Activated CD4-positive, alpha-beta memory T cell treated with anti-CD3 and anti-CD28 coated beads, Interleukin-2, amount 10 ng/mL, durations not matched to agents 7 days and 5 days (primary cell): ENCODE results near the gene PFKFB4. TPM values are rescaled to one million over a fixed set of nuclear protein-coding genes. Genes with fewer than 3 reads are reported as not detected.

Experiments used
- CTCF ChIA-PET: fragments of 350-600 bp; sonication (Branson Sonifier 250); formaldehyde crosslinking; loops from one replicate; lab custom pipeline; 2021; ENCODE audit warnings: antibody characterized with exemption, inconsistent platforms; lab: Charles Lee
- POLR2A ChIA-PET: fragments of 350-600 bp; sonication (Branson Sonifier 250); formaldehyde crosslinking; loops from one replicate; lab custom pipeline; 2021; ENCODE audit warnings: antibody characterized with exemption; lab: Charles Lee
- DNase-seq: peaks from one replicate; pipeline ENCODE4 v3.0.0-alpha.2; 2020
- H3K27ac Mint-ChIP-seq: one replicate; pipeline ENCODE4 v1.8.0; 2021; ENCODE audit warnings: mild to moderate bottlenecking, mixed read lengths
- H3K27me3 Mint-ChIP-seq: one replicate; pipeline ENCODE4 v1.8.0; 2021; ENCODE audit warnings: mixed read lengths
- H3K36me3 Mint-ChIP-seq: one replicate; pipeline ENCODE4 v1.8.0; 2021; ENCODE audit warnings: low read depth, mixed read lengths
- H3K4me1 Mint-ChIP-seq: one replicate; pipeline ENCODE4 v1.8.0; 2021; ENCODE audit warnings: mixed read lengths
- H3K4me3 Mint-ChIP-seq: one replicate; pipeline ENCODE4 v1.8.0; 2021; ENCODE audit warnings: mild to moderate bottlenecking, mixed read lengths
- H3K9me3 Mint-ChIP-seq: one replicate; pipeline ENCODE4 v1.8.0; 2021; ENCODE audit warnings: mixed read lengths
- total RNA-seq, 2 experiments: library from RNA; stranded (reverse); gene quantifications; one replicate each; pipeline ENCODE4 v1.2.3, GENCODE V29; 2021

The PFKFB4 gene
- total RNA-seq, 2 experiments from 2014 or later = 33.3 to 34.4 TPM

- H3K4me1 Mint-ChIP-seq = peaks cover 7% of the 10 kb centered on the region
- DNase-seq = no peak
- peaks cover 28% of the 10 kb centered on the region for H3K27me3 Mint-ChIP-seq
- CTCF ChIA-PET = no interaction called here
- H3K9me3 Mint-ChIP-seq = no peaks in the 10 kb centered on the region
- H3K27ac Mint-ChIP-seq = no peak overlapping the region
- no peak overlapping the region for H3K4me3 Mint-ChIP-seq
- POLR2A ChIA-PET = no interaction called here
- H3K36me3 Mint-ChIP-seq = peaks cover 10% of the 10 kb centered on the region
Observed at GRCh38 chr3:48594417-48595049, 37.9 kb upstream of the PFKFB4 start.

GRCh38 chr3:48593337-48593736 is 36.7 kb upstream of the PFKFB4 start:
- POLR2A ChIA-PET = no interaction called here

GRCh38 chr3:48592519-48593087 is 36.0 kb upstream of the PFKFB4 start:
- CTCF ChIA-PET = interaction anchor here (0.5 kb wide), 1 partner anchor 192 kb away, joined by 4 read pairs; no protein-coding TSS in a partner anchor
- Mint-ChIP-seq H3K4me3 (no peak overlapping the region), H3K9me3 (no peaks in the 10 kb centered on the region), H3K27ac (no peak overlapping the region), H3K36me3 (no peaks in the 10 kb centered on the region), H3K4me1 (peaks cover 7% of the 10 kb centered on the region), H3K27me3 (peaks cover 36% of the 10 kb centered on the region)
- no peak for DNase-seq
- POLR2A ChIA-PET = no interaction called here

More at GRCh38 chr3:48593337-48593736, 36.7 kb upstream of the PFKFB4 start:
- DNase-seq = no peak
- Mint-ChIP-seq H3K9me3 (no peaks in the 10 kb centered on the region), H3K27ac (no peak overlapping the region), H3K4me1 (peaks cover 7% of the 10 kb centered on the region), H3K27me3 (peaks cover 36% of the 10 kb centered on the region), H3K36me3 (no peaks in the 10 kb centered on the region), H3K4me3 (no peak overlapping the region)
- CTCF ChIA-PET = no interaction called here

- Mint-ChIP-seq H3K9me3 (no peaks in the 10 kb centered on the region), H3K36me3 (no peaks in the 10 kb centered on the region), H3K27ac (no peak overlapping the region), H3K27me3 (peaks cover 36% of the 10 kb centered on the region), H3K4me1 (peaks cover 7% of the 10 kb centered on the region), H3K4me3 (no peak overlapping the region)
- ChIA-PET CTCF (interaction anchor here (0.5 kb wide), 1 partner anchor 191 kb away, joined by 4 read pairs; no protein-coding TSS in a partner anchor), POLR2A (no interaction called here)
- DNase-seq = no peak
Observed at GRCh38 chr3:48591886-48592518, 35.4 kb upstream of the PFKFB4 start.

- H3K36me3 Mint-ChIP-seq = no peaks in the 10 kb centered on the region
- peaks cover 7% of the 10 kb centered on the region for H3K4me1 Mint-ChIP-seq
- DNase-seq = no peak
- ChIA-PET CTCF (no interaction called here), POLR2A (no interaction called here)
- H3K9me3 Mint-ChIP-seq = no peaks in the 10 kb centered on the region
- no peak overlapping the region for H3K4me3 Mint-ChIP-seq
- peaks cover 36% of the 10 kb centered on the region for H3K27me3 Mint-ChIP-seq
- H3K27ac Mint-ChIP-seq = no peak overlapping the region
Observed at GRCh38 chr3:48591436-48591835, 34.8 kb upstream of the PFKFB4 start.

- no peak for DNase-seq
- Mint-ChIP-seq H3K4me3 (no peak overlapping the region), H3K36me3 (no peaks in the 10 kb centered on the region), H3K27ac (no peak overlapping the region), H3K27me3 (peaks cover 21% of the 10 kb centered on the region), H3K4me1 (no peaks in the 10 kb centered on the region), H3K9me3 (no peaks in the 10 kb centered on the region)
- CTCF ChIA-PET = no interaction called here
- POLR2A ChIA-PET = no interaction called here
Observed at GRCh38 chr3:48588230-48588629, 31.6 kb upstream of the PFKFB4 start.

- POLR2A ChIA-PET = no interaction called here
- no peak overlapping the region for H3K4me3 Mint-ChIP-seq
- H3K27me3 Mint-ChIP-seq = peaks cover 18% of the 10 kb centered on the region
- no peaks in the 10 kb centered on the region for H3K9me3 Mint-ChIP-seq
- H3K27ac Mint-ChIP-seq = no peak overlapping the region
- H3K36me3 Mint-ChIP-seq = no peaks in the 10 kb centered on the region
- CTCF ChIA-PET = no interaction called here
- no peak for DNase-seq
- no peaks in the 10 kb centered on the region for H3K4me1 Mint-ChIP-seq
Observed at GRCh38 chr3:48587686-48588085, 31.1 kb upstream of the PFKFB4 start.

- CTCF ChIA-PET = no interaction called here
- POLR2A ChIA-PET = no interaction called here
- Mint-ChIP-seq H3K27ac (no peak overlapping the region), H3K36me3 (no peaks in the 10 kb centered on the region), H3K27me3 (peaks cover 12% of the 10 kb centered on the region), H3K9me3 (no peaks in the 10 kb centered on the region), H3K4me3 (no peak overlapping the region), H3K4me1 (no peaks in the 10 kb centered on the region)
- no peak for DNase-seq
Observed at GRCh38 chr3:48585411-48585810, 28.8 kb upstream of the PFKFB4 start.

- CTCF ChIA-PET = no interaction called here
- Mint-ChIP-seq H3K27ac (no peak overlapping the region), H3K4me1 (no peaks in the 10 kb centered on the region), H3K27me3 (peaks cover 11% of the 10 kb centered on the region), H3K9me3 (no peaks in the 10 kb centered on the region), H3K36me3 (no peaks in the 10 kb centered on the region), H3K4me3 (no peak overlapping the region)
- POLR2A ChIA-PET = no interaction called here
- no peak for DNase-seq
Observed at GRCh38 chr3:48584836-48585235, 28.2 kb upstream of the PFKFB4 start.

- no peaks in the 10 kb centered on the region for H3K27me3 Mint-ChIP-seq
- no peak for DNase-seq
- H3K27ac Mint-ChIP-seq = no peak overlapping the region
- H3K4me3 Mint-ChIP-seq = no peak overlapping the region
- no peaks in the 10 kb centered on the region for H3K9me3 Mint-ChIP-seq
- POLR2A ChIA-PET = no interaction called here
- H3K4me1 Mint-ChIP-seq = no peaks in the 10 kb centered on the region
- no peaks in the 10 kb centered on the region for H3K36me3 Mint-ChIP-seq
- CTCF ChIA-PET = no interaction called here
Observed at GRCh38 chr3:48581621-48582481, 25.2 kb upstream of the PFKFB4 start.

GRCh38 chr3:48576647-48577046 is 20.0 kb upstream of the PFKFB4 start:
- Mint-ChIP-seq H3K36me3 (no peaks in the 10 kb centered on the region), H3K27me3 (no peaks in the 10 kb centered on the region), H3K4me1 (no peaks in the 10 kb centered on the region), H3K27ac (no peak overlapping the region), H3K9me3 (no peaks in the 10 kb centered on the region), H3K4me3 (no peak overlapping the region)
- ChIA-PET CTCF (no interaction called here), POLR2A (no interaction called here)
- DNase-seq = no peak

- Mint-ChIP-seq H3K9me3 (no peaks in the 10 kb centered on the region), H3K4me1 (no peaks in the 10 kb centered on the region), H3K27ac (no peak overlapping the region), H3K4me3 (no peak overlapping the region), H3K27me3 (no peaks in the 10 kb centered on the region), H3K36me3 (no peaks in the 10 kb centered on the region)
- no peak for DNase-seq
- POLR2A ChIA-PET = no interaction called here
- CTCF ChIA-PET = interaction anchor here (0.6 kb wide), 1 partner anchor 350 kb away, joined by 3 read pairs; no protein-coding TSS in a partner anchor
Observed at GRCh38 chr3:48575366-48575765, 18.8 kb upstream of the PFKFB4 start.

GRCh38 chr3:48573973-48574585 is 17.5 kb upstream of the PFKFB4 start:
- Mint-ChIP-seq H3K9me3 (no peaks in the 10 kb centered on the region), H3K27me3 (no peaks in the 10 kb centered on the region), H3K4me1 (no peaks in the 10 kb centered on the region), H3K27ac (no peak overlapping the region), H3K36me3 (no peaks in the 10 kb centered on the region), H3K4me3 (no peak overlapping the region)
- POLR2A ChIA-PET = no interaction called here
- CTCF ChIA-PET = no interaction called here
- DNase-seq = no peak
